Ascending aorta (tissue), 2 donors: ENCODE results near the gene SSB. TPM values are rescaled to one million over a fixed set of nuclear protein-coding genes. Genes with fewer than 3 reads are reported as not detected.
"Not testable (repeated sequence)": the region's sequence is repeated elsewhere in the genome, so short reads cannot be mapped to it uniquely, and the experiment has no call there.

Source experiments
- DNase-seq, 2 donors: peaks; one replicate each; pipeline ENCODE4 v3.0.0-alpha.2; 2019; ENCODE audit warnings: low spot score in 2 of 2
- H3K27ac ChIP-seq, 2 donors: fragments of 200-600 bp; sonication (generic); one replicate each; pipeline ENCODE4 v1.5.1; 2016 to 2017; ENCODE audit warnings: mild to moderate bottlenecking in 1 of 2
- H3K27me3 ChIP-seq: fragments of 200-600 bp; sonication (generic); one replicate; pipeline ENCODE4 v1.5.1; 2017
- H3K36me3 ChIP-seq, 2 donors: fragments of 200-600 bp; sonication (generic); one replicate each; pipeline ENCODE4 v1.5.1; 2016
- H3K4me1 ChIP-seq, 2 donors: fragments of 200-600 bp; sonication (generic); one replicate each; pipeline ENCODE4 v1.5.1; 2016 to 2017; ENCODE audit warnings: mild to moderate bottlenecking in 1 of 2
- H3K4me3 ChIP-seq, 2 donors: fragments of 200-600 bp; sonication (generic); one replicate each; pipeline ENCODE4 v1.5.1; 2016 to 2017; ENCODE audit warnings: mild to moderate bottlenecking in 1 of 2
- H3K9me3 ChIP-seq, 2 donors: fragments of 200-600 bp; sonication (generic); one replicate each; pipeline ENCODE4 v1.5.1; 2016
- CTCF ChIP-seq, 3 experiments: fragments of 200-600 bp in 2 of 3; fragments of 450-650 bp in 1 of 3; sonication (generic) in 2 of 3; IDR thresholded peaks; one replicate each; pipeline ENCODE4 v1.5.1; 2016 to 2019; ENCODE audit warnings: antibody characterized with exemption in 3 of 3, mild to moderate bottlenecking in 1 of 3, moderate library complexity in 1 of 3
- intact Hi-C: fragments of 100-400 bp; cut with DNase I; formaldehyde crosslinking; loops from one replicate; pipeline ENCODE4 v1.15.1; 2023
- total RNA-seq: library from RNA; depleted of rRNA; stranded (reverse); fragments of >200 nt; gene quantifications from one replicate; pipeline ENCODE4 v1.1.0, GENCODE V29; 2016

The SSB gene
- total RNA-seq, 1 donor from 2014 or later, result 42.6 TPM

GRCh38 chr2:169757778-169758177, 40.9 kb upstream of the SSB start:
- intact Hi-C loops, result no loop called here
- H3K4me1 ChIP-seq, result no peaks in the 10 kb centered on the region
- no peaks in the 10 kb centered on the region for H3K27me3 ChIP-seq
- H3K36me3 ChIP-seq, result no peaks in the 10 kb centered on the region
- no peak overlapping the region for H3K27ac ChIP-seq
- H3K9me3 ChIP-seq, result no peaks in the 10 kb centered on the region
- TF ChIP-seq CTCF (IDR thresholded peaks at IDR 0.05), result no peak
- DNase-seq, result no peak
- H3K4me3 ChIP-seq, result no peak overlapping the region

- H3K36me3 ChIP-seq, result no peaks in the 10 kb centered on the region
- H3K4me3 ChIP-seq, result no peak overlapping the region
- no peaks in the 10 kb centered on the region for H3K4me1 ChIP-seq
- no peak for TF ChIP-seq CTCF (IDR thresholded peaks at IDR 0.05)
- H3K27ac ChIP-seq, result no peak overlapping the region
- intact Hi-C loops, result no loop called here
- no peaks in the 10 kb centered on the region for H3K9me3 ChIP-seq
- H3K27me3 ChIP-seq, result no peaks in the 10 kb centered on the region
- no peak for DNase-seq
Measured at GRCh38 chr2:169759987-169760386, 38.7 kb upstream of the SSB start.

- H3K27me3 ChIP-seq, H3K9me3 ChIP-seq, H3K4me1 ChIP-seq, H3K36me3 ChIP-seq, H3K27ac ChIP-seq, H3K4me3 ChIP-seq, DNase-seq, intact Hi-C loops: not testable (repeated sequence)
Measured at GRCh38 chr2:169760798-169761197, 37.9 kb upstream of the SSB start.

GRCh38 chr2:169761251-169761969, 37.3 kb upstream of the SSB start:
- Histone ChIP-seq H3K4me3 (no peak overlapping the region), H3K4me1 (no peaks in the 10 kb centered on the region), H3K9me3 (no peaks in the 10 kb centered on the region), H3K27ac (no peak overlapping the region), H3K36me3 (no peaks in the 10 kb centered on the region), H3K27me3 (no peaks in the 10 kb centered on the region)
- DNase-seq, result no peak
- intact Hi-C loops, result no loop called here
- TF ChIP-seq CTCF (IDR thresholded peaks at IDR 0.05), result no peak

GRCh38 chr2:169761970-169762292, 36.7 kb upstream of the SSB start:
- no peaks in the 10 kb centered on the region for H3K36me3 ChIP-seq
- no peaks in the 10 kb centered on the region for H3K9me3 ChIP-seq
- no peak overlapping the region for H3K27ac ChIP-seq
- TF ChIP-seq CTCF (IDR thresholded peaks at IDR 0.05), result no peak
- H3K4me1 ChIP-seq, result no peaks in the 10 kb centered on the region
- H3K4me3 ChIP-seq, result no peak overlapping the region
- no peaks in the 10 kb centered on the region for H3K27me3 ChIP-seq
- intact Hi-C loops, result no loop called here
- no peak for DNase-seq

GRCh38 chr2:169765523-169765922, 33.1 kb upstream of the SSB start:
- no peaks in the 10 kb centered on the region for H3K36me3 ChIP-seq
- H3K27me3 ChIP-seq, result no peaks in the 10 kb centered on the region
- H3K9me3 ChIP-seq, result no peaks in the 10 kb centered on the region
- H3K4me1 ChIP-seq, result no peaks in the 10 kb centered on the region
- intact Hi-C loops, result no loop called here
- no peak for TF ChIP-seq CTCF (IDR thresholded peaks at IDR 0.05)
- no peak for DNase-seq
- no peak overlapping the region for H3K27ac ChIP-seq
- H3K4me3 ChIP-seq, result no peak overlapping the region
